ENCODE data around the gene TLE2. TPM values are rescaled to one million over a fixed set of nuclear protein-coding genes. Genes with fewer than 3 reads are reported as not detected.
A peak's percentile ranks its signal among the peaks of the same experiment; 100 is the strongest.

Gene TLE2
- total and polyA plus RNA-seq, 2 of the 4 experiments (the other 2 are of a cell fraction), result under 0.01 to 0.41 TPM

DNA sequence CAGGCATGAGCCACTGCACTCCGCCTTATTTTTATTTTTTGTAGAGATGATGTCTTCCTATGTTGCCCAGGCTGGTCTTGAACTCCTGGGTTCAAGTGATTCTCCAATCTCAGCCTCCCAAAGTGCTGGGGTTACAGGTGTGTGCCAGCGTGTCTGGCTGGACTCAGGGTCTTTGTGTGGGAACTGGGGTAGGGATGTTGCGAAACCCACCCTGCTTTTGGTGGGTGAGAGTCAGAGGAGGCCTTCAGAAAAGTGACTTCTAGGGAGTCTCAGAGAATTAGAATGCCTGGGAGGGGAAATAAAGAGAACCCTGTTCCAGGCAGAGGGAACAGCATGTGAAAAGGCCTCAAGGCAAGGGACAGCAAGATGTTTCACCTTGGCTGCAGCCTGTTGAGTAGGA lies 20.0 kb upstream of the TLE2 start:
- Histone ChIP-seq H4K5ac (ENCODE audit: low read depth, low read length) (no peak overlapping the region), H2AFZ (replicated peaks; ENCODE audit: low read length, poor library complexity) (no peak overlapping the region), H3K36me3 (ENCODE audit: control insufficient read depth, insufficient read depth, low read length) (peaks cover 9% of the 10 kb centered on the region), H3K27ac (ENCODE audit: insufficient read depth, low read length) (no peak overlapping the region), H3K27me3 (ENCODE audit: control insufficient read depth, insufficient read depth, low read length) (no peaks in the 10 kb centered on the region), H4K91ac (ENCODE audit: insufficient read depth, low read depth, low read length) (no peak overlapping the region), H3K4me3 (ENCODE audit: insufficient read depth, low read depth, low read length) (no peak overlapping the region), H2BK20ac (ENCODE audit: low read depth, low read length) (no peak overlapping the region), H3K9me1 (ENCODE audit: insufficient read depth, low read length) (no peaks in the 10 kb centered on the region), H2AK5ac (ENCODE audit: low read depth, low read length) (no peak overlapping the region), H3K23ac (ENCODE audit: low read depth, low read length) (no peak overlapping the region), H3K56ac (ENCODE audit: extremely low read depth, insufficient read depth, low read length) (no peak overlapping the region), H3K18ac (ENCODE audit: low read depth, low read length) (no peak overlapping the region), H3K9me3 (ENCODE audit: control insufficient read depth, insufficient read depth, low read length) (no peaks in the 10 kb centered on the region), H3K14ac (replicated peaks; ENCODE audit: low read depth, low read length) (no peak overlapping the region), H3K4me1 (ENCODE audit: control insufficient read depth, insufficient read depth, low read length) (no peaks in the 10 kb centered on the region), H2BK15ac (ENCODE audit: low read depth, low read length) (no peak overlapping the region), H2BK5ac (ENCODE audit: low read depth, low read length, poor library complexity, severe bottlenecking) (no peak overlapping the region), H3K9ac (ENCODE audit: low read depth, low read length) (no peak overlapping the region), H3K79me1 (ENCODE audit: low read depth in 1 of 2, low read length in 2 of 2) (no peaks in the 10 kb centered on the region), H4K20me1 (ENCODE audit: insufficient read depth, low read length) (peaks cover 6% of the 10 kb centered on the region), H4K8ac (ENCODE audit: low read depth in 2 of 2, low read length in 2 of 2) (no peak overlapping the region), H2BK120ac (ENCODE audit: low read depth, low read length) (no peak overlapping the region), H3K4ac (ENCODE audit: low read depth, low read length) (no peak overlapping the region), H3K4me2 (ENCODE audit: low read depth, low read length) (no peak overlapping the region), H2AK9ac (replicated peaks; ENCODE audit: low read depth, low read length, poor library complexity) (no peak overlapping the region)
- intact Hi-C loops (cut with micrococcal nuclease) (no loop called here), in situ Hi-C loops (cut with MboI; ENCODE audit: low sequenced_read_pairs) (no loop called here), dilution Hi-C loops (cut with HindIII; ENCODE audit: low sequenced_read_pairs, unreplicated experiment) (no loop called here)
- DNase-seq, result no peak
- no TSS peak for BruUV-seq (replicated peaks)
- ATAC-seq (ENCODE audit: low read depth), result no peak
- ChIA-PET POLR2A (ENCODE audit: unreplicated experiment) (no interaction called here), CTCF (no interaction called here)
- no peak for TF ChIP-seq RFX5 (IDR thresholded peaks at IDR 0.05; ENCODE audit: low read depth, low read length)
- TF ChIP-seq, protein P1, sequence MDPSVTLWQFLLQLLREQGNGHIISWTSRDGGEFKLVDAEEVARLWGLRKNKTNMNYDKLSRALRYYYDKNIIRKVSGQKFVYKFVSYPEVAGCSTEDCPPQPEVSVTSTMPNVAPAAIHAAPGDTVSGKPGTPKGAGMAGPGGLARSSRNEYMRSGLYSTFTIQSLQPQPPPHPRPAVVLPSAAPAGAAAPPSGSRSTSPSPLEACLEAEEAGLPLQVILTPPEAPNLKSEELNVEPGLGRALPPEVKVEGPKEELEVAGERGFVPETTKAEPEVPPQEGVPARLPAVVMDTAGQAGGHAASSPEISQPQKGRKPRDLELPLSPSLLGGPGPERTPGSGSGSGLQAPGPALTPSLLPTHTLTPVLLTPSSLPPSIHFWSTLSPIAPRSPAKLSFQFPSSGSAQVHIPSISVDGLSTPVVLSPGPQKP (IDR thresholded peaks at IDR 0.05; ENCODE audit: borderline replicate concordance, low read depth, low read length), result no peak
- no peak for TF ChIP-seq RAD21 (IDR thresholded peaks at IDR 0.05; ENCODE audit: low read length)
- TF ChIP-seq BHLHE40 (IDR thresholded peaks at IDR 0.05; ENCODE audit: low read depth, low read length), result no peak
- no peak for TF ChIP-seq CHD1 (IDR thresholded peaks at IDR 0.05; ENCODE audit: low read depth, low read length)
- TF ChIP-seq POLR2A (IDR thresholded peaks at IDR 0.05; ENCODE audit: low read depth, low read length), result no peak
- peak; percentile 62; the same call in 1 of the 2 replicates for TF ChIP-seq CEBPB (IDR thresholded peaks at IDR 0.05; ENCODE audit: low read depth, low read length)
- 83% methylated on average over 1 of the region's 3 CpGs; no CpG with 5 or more reads in 1 of the 2 experiments for WGBS, 2 experiments (ENCODE audit: extremely low coverage in 2 of 2, insufficient read length in 1 of 2)
